ENCODE results near the gene E2F2.

The E2F2 gene

GRCh38 chr1:23481026-23481597, 49.9 kb downstream of the E2F2 start:
- Histone ChIP-seq H4K20me1 (ENCODE audit: low read depth, low read length) (no peaks in the 10 kb centered on the region), H3K9me3 (ENCODE audit: insufficient read depth, low read length) (no peaks in the 10 kb centered on the region), H2AFZ (ENCODE audit: low read depth, low read length, severe bottlenecking) (no peak overlapping the region), H3K79me2 (ENCODE audit: insufficient read depth, low read length) (no peaks in the 10 kb centered on the region), H3K27me3 (ENCODE audit: low read length) (no peaks in the 10 kb centered on the region), H3K9me2 (replicated peaks; ENCODE audit: insufficient read depth, low read length) (no peaks in the 10 kb centered on the region), H3K9ac (ENCODE audit: low read length) (no peak overlapping the region), H3F3A (ENCODE audit: insufficient read depth) (no peaks in the 10 kb centered on the region), H3K4me3 (ENCODE audit: insufficient read depth, low read length, poor library complexity, severe bottlenecking) (no peak overlapping the region), H3K4me2 (ENCODE audit: low read depth, low read length, poor library complexity, severe bottlenecking) (no peak overlapping the region), H3K27ac (ENCODE audit: low read depth, low read length) (no peak overlapping the region), H3K36me3 (ENCODE audit: low read length) (no peaks in the 10 kb centered on the region)
- TF ChIP-seq EZH2phosphoT487 (conservative IDR thresholded peaks at IDR 0.05; ENCODE audit: low read length), result no peak
- TF ChIP-seq, protein P1, sequence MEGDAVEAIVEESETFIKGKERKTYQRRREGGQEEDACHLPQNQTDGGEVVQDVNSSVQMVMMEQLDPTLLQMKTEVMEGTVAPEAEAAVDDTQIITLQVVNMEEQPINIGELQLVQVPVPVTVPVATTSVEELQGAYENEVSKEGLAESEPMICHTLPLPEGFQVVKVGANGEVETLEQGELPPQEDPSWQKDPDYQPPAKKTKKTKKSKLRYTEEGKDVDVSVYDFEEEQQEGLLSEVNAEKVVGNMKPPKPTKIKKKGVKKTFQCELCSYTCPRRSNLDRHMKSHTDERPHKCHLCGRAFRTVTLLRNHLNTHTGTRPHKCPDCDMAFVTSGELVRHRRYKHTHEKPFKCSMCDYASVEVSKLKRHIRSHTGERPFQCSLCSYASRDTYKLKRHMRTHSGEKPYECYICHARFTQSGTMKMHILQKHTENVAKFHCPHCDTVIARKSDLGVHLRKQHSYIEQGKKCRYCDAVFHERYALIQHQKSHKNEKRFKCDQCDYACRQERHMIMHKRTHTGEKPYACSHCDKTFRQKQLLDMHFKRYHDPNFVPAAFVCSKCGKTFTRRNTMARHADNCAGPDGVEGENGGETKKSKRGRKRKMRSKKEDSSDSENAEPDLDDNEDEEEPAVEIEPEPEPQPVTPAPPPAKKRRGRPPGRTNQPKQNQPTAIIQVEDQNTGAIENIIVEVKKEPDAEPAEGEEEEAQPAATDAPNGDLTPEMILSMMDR (IDR thresholded peaks at IDR 0.05; ENCODE audit: insufficient read depth, low read length, poor library complexity, severe bottlenecking), result no peak

- Histone ChIP-seq H3F3A (ENCODE audit: insufficient read depth) (no peaks in the 10 kb centered on the region), H3K27ac (ENCODE audit: low read depth, low read length) (no peak overlapping the region), H3K4me2 (ENCODE audit: low read depth, low read length, poor library complexity, severe bottlenecking) (no peak overlapping the region), H3K9me2 (replicated peaks; ENCODE audit: insufficient read depth, low read length) (no peaks in the 10 kb centered on the region), H3K9ac (ENCODE audit: low read length) (no peak overlapping the region), H3K9me3 (ENCODE audit: insufficient read depth, low read length) (no peaks in the 10 kb centered on the region), H3K27me3 (ENCODE audit: low read length) (no peaks in the 10 kb centered on the region), H4K20me1 (ENCODE audit: low read depth, low read length) (no peaks in the 10 kb centered on the region), H3K79me2 (ENCODE audit: insufficient read depth, low read length) (no peaks in the 10 kb centered on the region), H2AFZ (ENCODE audit: low read depth, low read length, severe bottlenecking) (no peak overlapping the region), H3K4me3 (ENCODE audit: insufficient read depth, low read length, poor library complexity, severe bottlenecking) (no peak overlapping the region), H3K36me3 (ENCODE audit: low read length) (no peaks in the 10 kb centered on the region)
- no peak for TF ChIP-seq EZH2phosphoT487 (conservative IDR thresholded peaks at IDR 0.05; ENCODE audit: low read length)
- TF ChIP-seq, protein P1 (IDR thresholded peaks at IDR 0.05; ENCODE audit: insufficient read depth, low read length, poor library complexity, severe bottlenecking), result no peak
These were observed 50.6 kb downstream of the E2F2 start for GRCh38 chr1:23480187-23481025.

GRCh38 chr1:23479666-23479941, 51.4 kb downstream of the E2F2 start:
- Histone ChIP-seq H3K4me2 (ENCODE audit: low read depth, low read length, poor library complexity, severe bottlenecking) (no peak overlapping the region), H3K79me2 (ENCODE audit: insufficient read depth, low read length) (no peaks in the 10 kb centered on the region), H3K27ac (ENCODE audit: low read depth, low read length) (no peak overlapping the region), H3K9me2 (replicated peaks; ENCODE audit: insufficient read depth, low read length) (no peaks in the 10 kb centered on the region), H2AFZ (ENCODE audit: low read depth, low read length, severe bottlenecking) (no peak overlapping the region), H4K20me1 (ENCODE audit: low read depth, low read length) (no peaks in the 10 kb centered on the region), H3K36me3 (ENCODE audit: low read length) (no peaks in the 10 kb centered on the region), H3K9me3 (ENCODE audit: insufficient read depth, low read length) (no peaks in the 10 kb centered on the region), H3K4me3 (ENCODE audit: insufficient read depth, low read length, poor library complexity, severe bottlenecking) (no peak overlapping the region), H3K9ac (ENCODE audit: low read length) (no peak overlapping the region), H3K27me3 (ENCODE audit: low read length) (no peaks in the 10 kb centered on the region), H3F3A (ENCODE audit: insufficient read depth) (no peaks in the 10 kb centered on the region)
- TF ChIP-seq, protein P1 (IDR thresholded peaks at IDR 0.05; ENCODE audit: insufficient read depth, low read length, poor library complexity, severe bottlenecking), result no peak
- TF ChIP-seq EZH2phosphoT487 (conservative IDR thresholded peaks at IDR 0.05; ENCODE audit: low read length), result no peak

All from SU-DHL-6 (cell line).